22Rv1 (cell line): ENCODE results near the gene NLN.
"Not testable (repeated sequence)": the region's sequence is repeated elsewhere in the genome, so short reads cannot be mapped to it uniquely, and the experiment has no call there.

Experiments
- ZFX ChIP-seq: fragments of 450-650 bp; IDR thresholded peaks from 2 replicates; pipeline ENCODE4 v1.6.1; 2017; ENCODE audit warnings: antibody characterized with exemption, borderline replicate concordance
- TF ChIP-seq, protein P1 (sequence below): fragments of 450-650 bp; IDR thresholded peaks from 2 replicates; pipeline ENCODE4 v1.5.1; 2017; ENCODE audit warnings: mild to moderate bottlenecking

DNA sequence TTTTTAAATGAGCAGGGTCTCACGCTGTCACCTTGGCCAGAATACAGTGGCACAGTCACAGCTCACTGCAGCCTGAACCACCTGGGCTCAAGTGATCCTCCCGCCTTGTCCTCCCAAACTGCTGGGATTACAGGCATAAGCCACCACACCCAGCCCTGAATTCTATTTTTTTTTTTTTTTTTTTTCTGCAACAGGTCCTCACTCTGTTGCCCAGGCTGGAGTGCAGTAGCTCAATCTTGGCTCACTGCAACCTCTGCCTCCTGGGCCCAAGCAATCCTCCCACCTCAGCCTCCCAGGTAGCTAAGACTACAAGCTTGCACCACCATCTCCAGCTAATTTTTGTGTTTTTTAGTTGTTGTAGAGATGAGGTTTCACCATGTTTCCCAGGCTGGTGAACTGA, 51.0 kb downstream of the NLN start:
- TF ChIP-seq, protein P1, sequence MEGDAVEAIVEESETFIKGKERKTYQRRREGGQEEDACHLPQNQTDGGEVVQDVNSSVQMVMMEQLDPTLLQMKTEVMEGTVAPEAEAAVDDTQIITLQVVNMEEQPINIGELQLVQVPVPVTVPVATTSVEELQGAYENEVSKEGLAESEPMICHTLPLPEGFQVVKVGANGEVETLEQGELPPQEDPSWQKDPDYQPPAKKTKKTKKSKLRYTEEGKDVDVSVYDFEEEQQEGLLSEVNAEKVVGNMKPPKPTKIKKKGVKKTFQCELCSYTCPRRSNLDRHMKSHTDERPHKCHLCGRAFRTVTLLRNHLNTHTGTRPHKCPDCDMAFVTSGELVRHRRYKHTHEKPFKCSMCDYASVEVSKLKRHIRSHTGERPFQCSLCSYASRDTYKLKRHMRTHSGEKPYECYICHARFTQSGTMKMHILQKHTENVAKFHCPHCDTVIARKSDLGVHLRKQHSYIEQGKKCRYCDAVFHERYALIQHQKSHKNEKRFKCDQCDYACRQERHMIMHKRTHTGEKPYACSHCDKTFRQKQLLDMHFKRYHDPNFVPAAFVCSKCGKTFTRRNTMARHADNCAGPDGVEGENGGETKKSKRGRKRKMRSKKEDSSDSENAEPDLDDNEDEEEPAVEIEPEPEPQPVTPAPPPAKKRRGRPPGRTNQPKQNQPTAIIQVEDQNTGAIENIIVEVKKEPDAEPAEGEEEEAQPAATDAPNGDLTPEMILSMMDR, result not testable (repeated sequence)
- not testable (repeated sequence) for TF ChIP-seq ZFX
